ENCODE measurements around the gene TOP2A.

- TF ChIP-seq POLR2A (IDR thresholded peaks at IDR 0.05) (no peak), CTCF (IDR thresholded peaks at IDR 0.05) (no peak)
Measured at GRCh38 chr17:40454613-40454995, 36.9 kb upstream of the TOP2A start.
